ENCODE results near the gene MYO19.
"Not testable (repeated sequence)": the region's sequence is repeated elsewhere in the genome, so short reads cannot be mapped to it uniquely, and the experiment has no call there.

Gene MYO19

GRCh38 chr17:36461330-36462110, 73.1 kb downstream of the MYO19 start:
- DNase-seq (ENCODE audit: low spot score), result no peak

GRCh38 chr17:36460265-36460937, 74.3 kb downstream of the MYO19 start:
- DNase-seq (ENCODE audit: low spot score), result no peak

- DNase-seq (ENCODE audit: low spot score), result no peak
Observed at GRCh38 chr17:36459601-36460000, 75.1 kb downstream of the MYO19 start.

- DNase-seq (ENCODE audit: low spot score), result no peak
Observed at GRCh38 chr17:36459045-36459444, 75.6 kb downstream of the MYO19 start.

GRCh38 chr17:36457701-36458100, 77.0 kb downstream of the MYO19 start:
- not testable (repeated sequence) for DNase-seq (ENCODE audit: low spot score)

GRCh38 chr17:36452888-36453287, 81.8 kb downstream of the MYO19 start:
- not testable (repeated sequence) for DNase-seq (ENCODE audit: low spot score)

- not testable (repeated sequence) for DNase-seq (ENCODE audit: low spot score)
Observed at GRCh38 chr17:36449997-36450396, 84.7 kb downstream of the MYO19 start.
